ENCODE measurements around the gene EMP2. TPM values are rescaled to one million over a fixed set of nuclear protein-coding genes. Genes with fewer than 3 reads are reported as not detected.

Gene EMP2
- polyA plus RNA-seq, 3 donors, result not detected

DNA sequence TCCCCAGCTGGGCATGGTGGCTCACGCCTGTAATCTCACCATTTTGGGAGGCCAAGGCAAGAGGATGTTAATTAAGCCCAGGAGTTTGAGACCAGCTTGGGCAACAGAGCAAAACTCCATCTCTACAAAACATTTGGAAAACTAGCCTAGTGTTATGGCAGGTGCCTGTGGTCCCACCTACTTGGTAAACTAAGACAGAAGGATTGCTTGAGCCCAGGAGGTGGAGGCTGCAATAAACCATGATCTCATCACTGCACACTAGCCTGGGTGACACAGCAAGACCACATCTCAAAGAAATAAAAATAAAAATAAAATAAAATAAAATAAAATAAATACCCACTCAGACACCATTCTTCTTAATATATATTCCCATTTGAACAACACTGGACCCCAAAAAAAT, 32.0 kb downstream of the EMP2 start:
- H3K4me1 Mint-ChIP-seq, result peaks cover 9% of the 10 kb centered on the region
- WGBS (ENCODE audit: insufficient coverage), result 100% methylated on average over 1 of the region's 1 CpG

DNA sequence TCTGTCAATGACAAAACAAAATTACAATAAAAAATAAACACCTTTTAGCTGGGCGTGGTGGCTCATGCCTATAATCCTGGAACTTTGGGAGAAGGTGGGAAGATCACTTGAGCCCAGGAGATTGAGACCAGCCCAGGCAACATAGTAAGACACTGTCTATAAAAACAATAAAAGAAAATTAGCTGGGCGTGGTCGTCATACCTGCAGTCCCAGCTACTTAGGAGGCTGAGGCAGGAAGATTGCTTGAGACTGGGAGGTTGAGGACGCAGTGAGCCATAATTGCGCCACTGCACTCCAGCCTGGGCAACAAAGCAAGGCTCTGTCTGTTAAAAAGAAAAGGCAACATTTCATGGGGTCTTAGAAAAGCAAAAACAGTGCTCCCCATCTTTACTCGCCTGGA, 32.7 kb downstream of the EMP2 start:
- Mint-ChIP-seq H3K9me3 (peaks cover 10 to 21% (median 13%) of the 10 kb centered on the region in 7 donors), H3K27ac (no peak overlapping the region), H3K36me3 (no peaks in the 10 kb centered on the region), H3K27me3 (ENCODE audit: low read depth in 3 of 3) (peaks cover 2 to 4% (median 3%) of the 10 kb centered on the region in 3 donors), H3K4me1 (peaks cover 2% of the 10 kb centered on the region), H3K4me3 (no peak overlapping the region)
- H3K27ac ChIP-seq (ENCODE audit: low read depth in 1 of 2, low read length in 2 of 2), result no peak overlapping the region
- TF ChIP-seq, protein P1, sequence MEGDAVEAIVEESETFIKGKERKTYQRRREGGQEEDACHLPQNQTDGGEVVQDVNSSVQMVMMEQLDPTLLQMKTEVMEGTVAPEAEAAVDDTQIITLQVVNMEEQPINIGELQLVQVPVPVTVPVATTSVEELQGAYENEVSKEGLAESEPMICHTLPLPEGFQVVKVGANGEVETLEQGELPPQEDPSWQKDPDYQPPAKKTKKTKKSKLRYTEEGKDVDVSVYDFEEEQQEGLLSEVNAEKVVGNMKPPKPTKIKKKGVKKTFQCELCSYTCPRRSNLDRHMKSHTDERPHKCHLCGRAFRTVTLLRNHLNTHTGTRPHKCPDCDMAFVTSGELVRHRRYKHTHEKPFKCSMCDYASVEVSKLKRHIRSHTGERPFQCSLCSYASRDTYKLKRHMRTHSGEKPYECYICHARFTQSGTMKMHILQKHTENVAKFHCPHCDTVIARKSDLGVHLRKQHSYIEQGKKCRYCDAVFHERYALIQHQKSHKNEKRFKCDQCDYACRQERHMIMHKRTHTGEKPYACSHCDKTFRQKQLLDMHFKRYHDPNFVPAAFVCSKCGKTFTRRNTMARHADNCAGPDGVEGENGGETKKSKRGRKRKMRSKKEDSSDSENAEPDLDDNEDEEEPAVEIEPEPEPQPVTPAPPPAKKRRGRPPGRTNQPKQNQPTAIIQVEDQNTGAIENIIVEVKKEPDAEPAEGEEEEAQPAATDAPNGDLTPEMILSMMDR (IDR thresholded peaks at IDR 0.05), result no peak
- H3K9me3 ChIP-seq (replicated peaks in 1 of 2; ENCODE audit: control insufficient read depth in 1 of 2, insufficient read depth in 1 of 2, low read length in 2 of 2), result peaks cover 4 to 10% of the 10 kb centered on the region in 2 donors
- H3K79me2 ChIP-seq (ENCODE audit: insufficient read depth, low read length), result no peaks in the 10 kb centered on the region
- no peak overlapping the region for H3K9ac ChIP-seq (ENCODE audit: insufficient read depth, low read length, poor library complexity, severe bottlenecking)
- no peak overlapping the region for H2AFZ ChIP-seq (ENCODE audit: insufficient read depth, low read depth, low read length, poor library complexity, severe bottlenecking)
- intact Hi-C loops (cut with micrococcal nuclease), result no loop called here
- WGBS (ENCODE audit: insufficient coverage), result 90% methylated on average over 4 of the region's 6 CpGs
- no peaks in the 10 kb centered on the region for H3K36me3 ChIP-seq (replicated peaks in 1 of 2; ENCODE audit: control insufficient read depth in 1 of 2, insufficient read depth in 2 of 2, low read length in 2 of 2)
- H3K4me1 ChIP-seq (ENCODE audit: control insufficient read depth in 1 of 2, insufficient read depth in 2 of 2, low read length in 2 of 2), result peaks cover 3% of the 10 kb centered on the region in 2 donors
- H4K20me1 ChIP-seq (ENCODE audit: insufficient read depth, low read length), result no peaks in the 10 kb centered on the region
- no peak for DNase-seq
- H3K27me3 ChIP-seq (ENCODE audit: control insufficient read depth in 2 of 2, insufficient read depth in 2 of 2, low read length in 2 of 2), result no peaks in the 10 kb centered on the region
- no peak overlapping the region for H3K4me3 ChIP-seq (replicated peaks in 1 of 3; ENCODE audit: low read depth in 2 of 3, low read length in 3 of 3)
- H3K4me2 ChIP-seq (replicated peaks; ENCODE audit: extremely low read depth, low read length, poor library complexity, severe bottlenecking), result no peak overlapping the region

More for the DNA sequence above, 32.0 kb downstream of the EMP2 start:
- H3K36me3 Mint-ChIP-seq, result no peaks in the 10 kb centered on the region
- H4K20me1 ChIP-seq (ENCODE audit: insufficient read depth, low read length), result no peaks in the 10 kb centered on the region
- no peak overlapping the region for H3K27ac Mint-ChIP-seq
- H3K4me1 ChIP-seq (ENCODE audit: control insufficient read depth in 1 of 2, insufficient read depth in 2 of 2, low read length in 2 of 2), result peaks cover 7 to 9% of the 10 kb centered on the region in 2 donors
- no peak overlapping the region for H3K4me3 ChIP-seq (replicated peaks in 1 of 3; ENCODE audit: low read depth in 2 of 3, low read length in 3 of 3)
- H3K9me3 Mint-ChIP-seq, result peaks cover 10 to 21% (median 14%) of the 10 kb centered on the region in 7 donors
- no peak overlapping the region for H3K27ac ChIP-seq (ENCODE audit: low read depth in 1 of 2, low read length in 2 of 2)
- TF ChIP-seq, protein P1 (IDR thresholded peaks at IDR 0.05), result no peak
- intact Hi-C loops (cut with micrococcal nuclease), result no loop called here
- DNase-seq, result no peak
- H3K79me2 ChIP-seq (ENCODE audit: insufficient read depth, low read length), result no peaks in the 10 kb centered on the region
- H3K9ac ChIP-seq (ENCODE audit: insufficient read depth, low read length, poor library complexity, severe bottlenecking), result no peak overlapping the region
- no peaks in the 10 kb centered on the region for H3K36me3 ChIP-seq (replicated peaks in 1 of 2; ENCODE audit: control insufficient read depth in 1 of 2, insufficient read depth in 2 of 2, low read length in 2 of 2)
- H3K9me3 ChIP-seq (replicated peaks in 1 of 2; ENCODE audit: control insufficient read depth in 1 of 2, insufficient read depth in 1 of 2, low read length in 2 of 2), result peaks cover 4 to 10% of the 10 kb centered on the region in 2 donors
- no peak overlapping the region for H3K4me3 Mint-ChIP-seq
- H3K27me3 ChIP-seq (ENCODE audit: control insufficient read depth in 2 of 2, insufficient read depth in 2 of 2, low read length in 2 of 2), result no peaks in the 10 kb centered on the region
- peaks cover 2 to 5% (median 5%) of the 10 kb centered on the region in 3 donors for H3K27me3 Mint-ChIP-seq (ENCODE audit: low read depth in 3 of 3)
- no peak overlapping the region for H3K4me2 ChIP-seq (replicated peaks; ENCODE audit: extremely low read depth, low read length, poor library complexity, severe bottlenecking)
- no peak overlapping the region for H2AFZ ChIP-seq (ENCODE audit: insufficient read depth, low read depth, low read length, poor library complexity, severe bottlenecking)
